ENCODE data around the gene TUBGCP6. TPM values are rescaled to one million over a fixed set of nuclear protein-coding genes. Genes with fewer than 3 reads are reported as not detected.

Gene TUBGCP6
- 10 to 100 TPM; 10.4 to 22.6 (median 14.6) TPM for total RNA-seq
- long read RNA-seq, partial matches to known transcripts = 1 of 1 reads
- long read RNA-seq, other reads (novel, unspliced or antisense) = 0 of 1 reads

DNA sequence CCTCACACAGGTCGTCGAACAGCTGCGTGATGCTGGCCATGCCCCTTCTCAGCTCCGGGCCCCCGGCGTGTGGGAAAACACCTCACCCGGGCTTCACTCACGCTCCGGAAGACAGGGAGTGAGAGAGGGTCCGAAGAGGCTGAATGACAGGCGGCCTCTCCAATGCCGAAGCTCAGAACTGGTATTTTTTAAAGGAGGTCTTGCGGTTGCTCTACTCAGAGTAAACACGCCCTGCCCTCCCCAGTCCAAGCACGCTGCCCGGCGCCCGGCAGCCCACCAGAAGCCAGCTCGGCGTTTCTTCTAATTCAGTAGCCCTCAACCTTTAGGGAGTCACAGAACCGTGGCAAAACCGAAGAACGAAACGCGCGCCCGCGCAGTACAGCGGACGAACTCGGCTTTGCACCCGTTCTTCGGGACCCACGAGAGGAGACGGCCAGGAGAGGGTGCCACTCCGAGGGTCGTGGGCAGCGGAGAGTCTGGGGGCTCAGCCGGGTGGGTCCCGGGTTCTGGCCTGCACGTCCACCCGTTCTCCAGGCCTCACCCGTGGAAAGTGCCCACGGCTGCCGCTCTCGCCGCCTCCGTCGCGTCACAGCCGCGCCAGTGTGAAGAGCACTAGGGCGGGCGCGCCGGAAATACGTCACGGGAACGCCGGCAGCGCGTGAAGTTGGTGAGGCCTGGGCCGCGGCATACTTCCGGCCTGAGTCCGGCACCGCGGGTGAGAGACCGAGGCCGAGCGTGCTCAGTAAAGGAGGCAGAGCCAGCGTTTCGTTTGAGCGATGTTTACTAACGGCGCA is at the start of gene TUBGCP6:
TUBGCP6 (minus strand) TSS at position 604 of the 794 bp plus-strand sequence; CDS start at position 40, 564 bp downstream.
- Histone ChIP-seq H3K4me1 (peaks cover 0 to 42% (median 19%) of the 10 kb centered on the region in 4 donors), H3K27me3 (no peaks in the 10 kb centered on the region), H3K36me3 (peaks cover 0 to 5% (median 0%) of the 10 kb centered on the region in 4 donors), H3K4me3 (peak within 1 kb of the TSS; percentile 71 to 97 (median 79)), H3K9me3 (no peaks in the 10 kb centered on the region), H3K27ac (peak within 1 kb of the TSS; percentile 52 to 83 (median 66))
- 0% methylated on average over 21 of the region's 76 CpGs for WGBS (ENCODE audit: insufficient coverage, low coverage, low lambda C conversion rate, missing lambda C conversion rate)
- peak; percentile 65 for TF ChIP-seq POLR2A (IDR thresholded peaks at IDR 0.05)
- peak in 2 of 4 donors; percentile 14 to 31 for TF ChIP-seq CTCF (IDR thresholded peaks at IDR 0.05)
- DNase-seq (peak; percentile 96 to 97 (median 96)), ATAC-seq (peak; percentile 82 to 90 (median 86))
- intact Hi-C loops (cut with DNase I) = loop anchor here in 1 of 2 donors (10.0 kb wide), 1 partner anchor 240 kb away; the partner anchor contains the start of genes ADM2 and MIOX

DNA sequence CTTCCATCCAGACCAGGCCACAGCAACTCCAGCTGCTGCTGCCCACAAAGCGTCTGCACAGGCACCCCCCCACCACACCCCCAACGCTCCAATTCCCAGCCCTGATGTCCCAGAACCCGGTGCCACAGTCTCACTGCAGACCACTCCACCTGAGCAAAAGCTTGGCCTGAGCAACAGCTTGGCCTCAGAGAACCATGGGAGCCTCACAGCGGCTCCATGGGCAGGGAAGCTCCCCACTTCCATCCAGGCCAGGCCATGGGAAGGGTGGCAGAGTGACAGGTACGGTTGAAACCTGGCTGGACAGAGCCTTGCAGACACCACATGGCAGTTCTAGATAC is 49.5 kb upstream of the TUBGCP6 start:
- Histone ChIP-seq H3K4me1 (peaks cover 0 to 70% (median 34%) of the 10 kb centered on the region in 4 donors), H3K4me3 (peak overlapping the region; percentile 39 to 49 (median 46)), H3K36me3 (peaks cover 0 to 11% (median 8%) of the 10 kb centered on the region in 4 donors), H3K9me3 (no peaks in the 10 kb centered on the region), H3K27me3 (no peaks in the 10 kb centered on the region), H3K27ac (peak overlapping the region; percentile 66 to 77 (median 76))
- DNase-seq (no peak), ATAC-seq (peak in 2 of 4 donors; percentile 1)
- TF ChIP-seq POLR2A (IDR thresholded peaks at IDR 0.05) = no peak
- TF ChIP-seq CTCF (IDR thresholded peaks at IDR 0.05) = no peak
- intact Hi-C loops (cut with DNase I) = no loop called here
- 0% methylated on average over 1 of the region's 5 CpGs for WGBS (ENCODE audit: insufficient coverage, low coverage, low lambda C conversion rate, missing lambda C conversion rate)

GRCh38 chr22:50293441-50294318 is 48.9 kb upstream of the TUBGCP6 start:
- Histone ChIP-seq H3K36me3 (peaks cover 2 to 17% (median 13%) of the 10 kb centered on the region in 4 donors), H3K4me1 (peaks cover 0 to 67% (median 33%) of the 10 kb centered on the region in 4 donors), H3K27me3 (no peaks in the 10 kb centered on the region), H3K4me3 (peak overlapping the region; percentile 39 to 49 (median 46)), H3K27ac (peak overlapping the region; percentile 66 to 77 (median 76)), H3K9me3 (no peaks in the 10 kb centered on the region)
- intact Hi-C loops (cut with DNase I) = no loop called here
- TF ChIP-seq CTCF (IDR thresholded peaks at IDR 0.05) (peak in 1 of 4 donors; percentile 16), POLR2A (IDR thresholded peaks at IDR 0.05) (peak; percentile 70)
- DNase-seq = peak; percentile 89 to 95 (median 93)
- 0% methylated on average over 5 of the region's 42 CpGs for WGBS (ENCODE audit: insufficient coverage, low coverage, low lambda C conversion rate, missing lambda C conversion rate)
- ATAC-seq = peak; percentile 79 to 85 (median 82)

DNA sequence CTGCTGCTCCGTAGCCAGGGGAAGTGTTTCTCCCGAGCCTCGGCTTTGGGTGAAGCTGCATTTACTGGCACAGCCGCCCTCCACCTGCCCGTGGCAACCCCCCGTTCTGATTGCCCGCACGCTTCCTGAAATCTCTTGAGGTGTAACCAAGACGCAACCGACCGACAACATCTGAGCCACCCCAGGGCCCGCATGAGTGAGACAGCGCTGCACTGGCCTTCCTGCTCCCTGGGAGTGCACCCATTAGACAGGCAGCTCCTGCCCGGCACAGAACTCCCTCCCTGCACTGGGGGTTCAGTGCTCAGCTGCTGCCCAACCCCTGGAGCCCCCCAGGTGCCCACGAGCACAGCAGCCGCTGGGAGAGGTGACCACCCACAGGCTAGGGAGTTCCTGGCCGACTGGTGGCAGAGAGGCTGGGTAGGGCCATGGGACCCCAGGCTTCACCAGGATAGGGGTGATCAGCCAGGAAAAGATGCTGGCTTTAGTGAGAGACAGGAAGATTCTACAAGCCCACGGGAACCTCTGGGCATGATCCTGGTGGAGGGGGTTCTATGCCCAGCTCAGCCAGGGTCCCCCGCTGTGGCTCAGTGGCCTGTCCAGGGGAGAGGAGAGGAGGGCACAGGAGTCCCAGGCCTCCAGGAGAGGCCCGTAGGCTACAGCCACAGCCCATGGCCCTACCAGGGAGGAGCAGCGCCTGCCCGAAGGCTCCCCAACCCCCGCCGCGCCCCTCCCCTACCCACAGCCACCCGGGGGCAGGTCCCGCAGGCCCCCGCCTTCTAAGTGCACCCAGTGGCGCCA is 48.0 kb upstream of the TUBGCP6 start:
- Histone ChIP-seq H3K9me3 (no peaks in the 10 kb centered on the region), H3K36me3 (peaks cover 6 to 25% (median 18%) of the 10 kb centered on the region in 4 donors), H3K27me3 (no peaks in the 10 kb centered on the region), H3K4me3 (peak overlapping the region; percentile 39 to 49 (median 46)), H3K4me1 (peaks cover 0 to 59% (median 28%) of the 10 kb centered on the region in 4 donors), H3K27ac (peak overlapping the region; percentile 66 to 77 (median 76))
- 20% methylated on average over 6 of the region's 29 CpGs for WGBS (ENCODE audit: insufficient coverage, low coverage, low lambda C conversion rate, missing lambda C conversion rate)
- DNase-seq = no peak
- ATAC-seq = no peak
- TF ChIP-seq POLR2A (IDR thresholded peaks at IDR 0.05) (no peak), CTCF (IDR thresholded peaks at IDR 0.05) (no peak)
- intact Hi-C loops (cut with DNase I) = no loop called here
